GM06990 (cell line): ENCODE measurements around the gene CMSS1.

Source experiments
- DNase-seq: peaks from one replicate; pipeline ENCODE4 v3.0.0-alpha.2; 2011; ENCODE audit not compliant: insufficient read length; ENCODE audit errors: extremely low read depth
- H3K27me3 ChIP-seq: replicated peaks from 2 replicates; pipeline ENCODE4 v1.6.0; 2011; ENCODE audit warnings: low read length; ENCODE audit not compliant: control insufficient read depth, insufficient read depth
- H3K36me3 ChIP-seq: 2 replicates; pipeline ENCODE4 v1.5.1; 2011; ENCODE audit warnings: low read length; ENCODE audit not compliant: control insufficient read depth, insufficient read depth
- H3K4me3 ChIP-seq: replicated peaks from 2 replicates; pipeline ENCODE4 v1.5.1; 2011; ENCODE audit warnings: low read depth, mild to moderate bottlenecking, control low read depth, low read length
- CTCF ChIP-seq: IDR thresholded peaks from 2 replicates; pipeline ENCODE4 v1.5.1; 2011; ENCODE audit warnings: low read length, control low read depth, mild to moderate bottlenecking, inconsistent platforms; ENCODE audit not compliant: insufficient read depth, poor library complexity, severe bottlenecking

The CMSS1 gene

GRCh38 chr3:99920481-99921376 lies 103.1 kb downstream of the CMSS1 start:
- Histone ChIP-seq H3K36me3 (no peaks in the 10 kb centered on the region; the same call in 1 of the 2 replicates), H3K4me3 (no peak overlapping the region), H3K27me3 (no peaks in the 10 kb centered on the region)
- TF ChIP-seq CTCF = no peak
- DNase-seq = no peak

GRCh38 chr3:99921377-99921695 lies 103.7 kb downstream of the CMSS1 start:
- no peak for TF ChIP-seq CTCF
- Histone ChIP-seq H3K4me3 (no peak overlapping the region), H3K36me3 (no peaks in the 10 kb centered on the region; the same call in 1 of the 2 replicates), H3K27me3 (no peaks in the 10 kb centered on the region)
- no peak for DNase-seq

GRCh38 chr3:99921986-99922385 lies 104.3 kb downstream of the CMSS1 start:
- H3K36me3 ChIP-seq = no peaks in the 10 kb centered on the region
- TF ChIP-seq CTCF = no peak
- no peak for DNase-seq
- H3K27me3 ChIP-seq = no peaks in the 10 kb centered on the region
- H3K4me3 ChIP-seq = no peak overlapping the region

- Histone ChIP-seq H3K27me3 (no peaks in the 10 kb centered on the region), H3K36me3 (no peaks in the 10 kb centered on the region), H3K4me3 (no peak overlapping the region)
- DNase-seq = no peak
- TF ChIP-seq CTCF = no peak
Measured at GRCh38 chr3:99923873-99924272, 106.2 kb downstream of the CMSS1 start.

- no peak for DNase-seq
- Histone ChIP-seq H3K36me3 (no peaks in the 10 kb centered on the region), H3K4me3 (no peak overlapping the region), H3K27me3 (no peaks in the 10 kb centered on the region)
- TF ChIP-seq CTCF = no peak
Measured at GRCh38 chr3:99925584-99926230, 108.0 kb downstream of the CMSS1 start.
